Esophagus squamous epithelium (tissue), 4 donors: ENCODE measurements around the gene SLC7A8.

Experiments used
- CTCF ChIP-seq, 6 experiments: fragments of 450-650 bp in 4 of 6; fragments of 200-600 bp in 2 of 6; sonication (generic) in 2 of 6; IDR thresholded peaks; one replicate each; pipeline ENCODE4 v1.5.1; 2016 to 2019; ENCODE audit warnings: antibody characterized with exemption in 6 of 6, mild to moderate bottlenecking in 4 of 6, moderate library complexity in 4 of 6
- POLR2A ChIP-seq, 4 donors: fragments of 450-650 bp; IDR thresholded peaks; one replicate each; pipeline ENCODE4 v1.6.1; 2017; ENCODE audit warnings: antibody characterized with exemption in 4 of 4, mild to moderate bottlenecking in 4 of 4, moderate library complexity in 3 of 4

GRCh38 chr14:23164949-23165348 is 18.5 kb downstream of the SLC7A8 start:
- TF ChIP-seq CTCF (IDR thresholded peaks at IDR 0.05), result no peak
- no peak for TF ChIP-seq POLR2A (IDR thresholded peaks at IDR 0.05)
